T follicular helper cell (primary cell): ENCODE results near the gene GTF2A1.
"Not testable (repeated sequence)": the region's sequence is repeated elsewhere in the genome, so short reads cannot be mapped to it uniquely, and the experiment has no call there.

Experiments
- DNase-seq: peaks from one replicate; pipeline ENCODE4 v3.0.0-alpha.2; 2020; ENCODE audit warnings: low read depth

GTF2A1 gene

GRCh38 chr14:81231540-81231939 lies 10.8 kb upstream of the GTF2A1 start:
- DNase-seq = no peak

- no peak for DNase-seq
Measured at GRCh38 chr14:81224222-81224621, 3.5 kb upstream of the GTF2A1 start.

DNA sequence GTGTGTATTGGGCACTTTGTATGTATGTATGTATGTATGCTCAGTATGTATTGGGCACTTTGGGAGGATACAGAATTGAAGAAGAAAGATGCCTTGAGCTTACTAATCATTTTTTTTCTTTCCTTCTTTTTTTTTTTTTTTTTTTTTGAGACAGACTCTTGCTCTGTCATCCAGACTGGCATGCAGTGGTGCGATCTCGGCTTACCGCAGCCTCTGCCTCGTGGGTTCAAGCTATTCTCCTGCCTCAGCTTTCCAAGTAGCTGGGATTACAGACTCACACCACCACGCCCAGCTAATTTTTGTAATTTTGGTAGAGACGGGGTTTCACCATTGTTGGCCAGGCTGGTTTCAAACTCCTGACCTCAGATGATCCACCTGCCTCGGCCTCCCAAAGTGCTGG lies 3.0 kb upstream of the GTF2A1 start:
- DNase-seq = not testable (repeated sequence)

GRCh38 chr14:81222691-81223090 lies 1.9 kb upstream of the GTF2A1 start:
- no peak for DNase-seq

- no peak for DNase-seq
Measured at GRCh38 chr14:81222126-81222525, 1.4 kb upstream of the GTF2A1 start.

GRCh38 chr14:81221579-81222102 lies 882 bp upstream of the GTF2A1 start:
- no peak for DNase-seq

GRCh38 chr14:81220580-81220829 lies 254 bp downstream of the GTF2A1 start:
- DNase-seq = no peak

DNA sequence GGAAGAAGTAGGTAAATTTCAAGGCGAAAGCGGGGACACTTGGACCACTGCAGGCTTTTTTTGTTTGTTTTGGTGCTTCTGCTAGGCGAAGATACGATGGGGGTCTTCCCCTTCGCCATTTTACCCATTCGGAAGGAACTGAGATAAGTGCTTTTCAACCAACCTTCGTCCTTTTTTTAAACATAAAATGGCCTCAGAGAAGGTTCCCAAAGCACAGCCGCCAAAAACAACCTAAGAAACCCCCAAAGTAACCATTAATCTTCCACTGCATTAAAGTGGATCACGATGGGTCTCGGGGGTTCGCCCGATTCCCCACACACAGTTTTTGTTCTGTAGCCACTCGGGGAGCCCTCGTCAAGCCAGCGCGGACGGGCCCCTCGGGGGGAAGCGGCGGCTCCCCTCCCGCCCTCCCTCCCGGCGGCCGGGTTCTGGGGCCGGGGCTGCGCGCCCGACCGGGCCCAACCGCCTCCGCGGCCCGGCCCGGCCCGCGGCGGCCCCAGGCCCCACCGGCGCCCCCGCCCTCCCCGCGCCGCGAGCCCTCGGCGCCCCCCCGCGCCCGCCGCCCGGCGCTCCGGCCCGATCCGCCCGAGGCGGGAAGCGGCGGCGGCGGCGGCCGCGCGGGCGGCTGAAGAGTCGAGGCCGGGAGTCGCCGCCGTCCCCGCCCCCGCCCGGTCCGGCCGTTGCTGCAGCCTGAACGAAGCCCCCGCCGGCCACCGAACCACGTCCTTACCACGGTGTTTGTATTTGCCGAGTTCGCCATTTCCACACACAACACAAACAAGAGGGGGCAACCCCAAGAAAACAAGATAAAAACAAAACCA lies 790 bp downstream of the GTF2A1 start:
- peak; percentile 23 for DNase-seq

DNA sequence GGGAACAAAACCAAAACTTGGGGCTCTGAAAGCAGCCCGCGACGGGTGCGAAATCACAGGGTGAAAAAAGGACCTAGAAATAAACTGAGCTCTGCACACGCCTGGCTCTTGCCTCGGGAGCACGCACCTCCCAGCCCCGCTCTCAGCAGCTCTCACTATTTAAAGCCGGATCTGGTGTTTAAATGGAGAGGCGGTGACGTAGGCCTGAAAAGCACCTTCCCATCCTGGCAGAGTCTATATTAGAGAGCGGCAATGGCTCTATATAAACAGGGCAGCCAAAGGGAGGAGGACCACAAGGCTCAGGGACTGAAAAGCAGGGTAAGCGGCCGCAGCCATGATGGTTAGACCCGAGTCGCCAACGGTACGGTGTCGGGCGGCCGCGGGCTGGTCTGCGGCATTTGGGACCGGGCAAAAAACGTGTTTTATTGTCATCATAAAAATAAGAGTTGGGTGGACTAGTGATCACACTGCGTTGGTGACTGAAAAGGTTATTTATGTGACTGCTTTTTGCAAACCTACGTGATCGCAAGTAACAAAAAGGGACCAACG lies 1.5 kb downstream of the GTF2A1 start:
- DNase-seq = peak; percentile 87

- DNase-seq = peak; percentile 10
Measured at GRCh38 chr14:81211844-81212243, 8.9 kb downstream of the GTF2A1 start.

- DNase-seq = no peak
Measured at GRCh38 chr14:81209167-81209836, 11.5 kb downstream of the GTF2A1 start.

GRCh38 chr14:81208489-81208888 lies 12.3 kb downstream of the GTF2A1 start:
- DNase-seq = no peak

- no peak for DNase-seq
Measured at GRCh38 chr14:81206115-81206514, 14.6 kb downstream of the GTF2A1 start.

DNA sequence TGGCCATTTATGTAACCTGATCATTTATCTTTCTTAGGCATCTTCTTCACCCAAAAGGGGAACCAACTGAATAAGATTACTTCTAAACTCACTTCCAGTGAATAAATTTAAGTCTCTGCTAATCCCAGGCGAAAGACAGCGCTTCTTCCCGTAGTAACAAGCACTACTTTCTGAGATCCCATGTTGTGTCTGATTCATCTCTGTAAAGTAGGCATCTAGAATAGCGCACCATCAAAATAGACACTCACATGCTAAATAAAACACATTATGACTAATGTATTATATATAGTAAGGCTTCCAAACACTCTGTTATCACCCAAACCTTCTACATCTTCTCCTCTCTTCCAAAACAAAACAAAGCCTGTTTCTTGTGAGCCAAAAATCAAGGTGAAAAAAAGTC lies 15.1 kb downstream of the GTF2A1 start:
- DNase-seq = no peak

DNA sequence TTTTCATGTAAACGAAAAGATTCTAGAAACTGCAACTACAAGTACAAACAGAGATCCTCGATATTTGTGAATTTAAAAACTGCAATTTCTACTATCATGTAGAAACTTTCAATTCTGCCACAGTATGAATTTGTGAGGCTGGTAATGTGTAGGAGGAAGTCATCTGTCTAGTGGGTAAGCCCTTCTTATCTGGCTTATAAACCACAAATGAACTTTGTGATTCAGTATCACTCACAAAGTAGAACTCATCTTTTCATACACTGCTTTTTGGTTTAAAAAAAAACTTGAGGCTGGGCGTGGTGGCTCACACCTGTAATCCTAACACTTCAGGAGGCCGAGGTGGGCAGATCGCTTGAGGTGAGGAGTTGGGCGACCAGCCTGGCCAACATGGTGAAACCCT lies 20.7 kb downstream of the GTF2A1 start:
- no peak for DNase-seq

DNA sequence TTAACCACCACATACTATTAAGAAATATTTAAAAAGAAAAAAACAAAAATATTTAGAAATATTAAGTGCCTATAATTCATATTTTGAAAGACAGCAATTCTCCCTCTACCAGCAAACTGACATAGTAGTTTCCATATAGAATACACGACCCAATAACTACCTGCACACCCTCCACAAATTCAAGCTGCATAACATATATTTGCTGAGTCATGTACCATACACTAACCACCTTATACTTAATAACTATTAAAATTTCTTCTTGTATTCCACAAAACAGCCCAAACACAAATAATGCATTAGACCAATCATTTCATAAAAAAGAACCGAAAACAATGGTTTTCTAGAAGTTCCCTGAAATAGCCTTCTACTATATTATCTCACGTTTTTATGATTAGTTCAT lies 21.7 kb downstream of the GTF2A1 start:
- DNase-seq = no peak

GRCh38 chr14:81198651-81199050 lies 22.1 kb downstream of the GTF2A1 start:
- no peak for DNase-seq

DNA sequence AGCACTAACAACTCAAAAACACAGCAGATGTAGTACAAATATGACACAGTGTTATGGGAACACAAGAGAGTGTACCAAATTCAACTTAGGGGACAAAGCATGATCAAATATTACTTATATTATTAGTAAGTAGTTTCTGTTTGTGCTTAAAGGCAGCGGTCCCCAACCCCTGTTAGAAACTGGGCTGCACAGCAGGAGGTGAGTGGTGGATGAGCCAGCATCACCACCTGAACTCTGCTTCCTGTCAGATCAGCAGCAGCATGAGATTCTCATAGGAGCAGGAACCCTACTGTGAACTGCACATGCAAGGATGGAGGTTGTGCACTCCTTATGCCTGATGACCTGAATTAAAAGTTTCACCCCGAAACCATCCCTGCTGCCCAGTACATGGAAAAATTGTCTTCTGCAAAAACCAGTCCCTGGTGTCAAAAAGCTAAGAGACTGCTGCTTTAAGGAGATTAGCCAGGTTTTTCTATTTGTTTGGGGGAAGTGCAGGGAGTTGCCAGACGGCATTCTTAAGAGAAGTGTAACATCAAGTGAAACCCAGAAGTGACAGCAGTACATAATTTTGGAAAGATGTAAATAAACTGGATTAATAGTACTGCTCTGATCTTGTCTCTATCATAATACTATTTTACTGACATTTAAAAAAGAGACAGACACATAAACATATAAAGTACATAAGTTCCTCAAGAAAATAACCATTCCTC lies 26.7 kb downstream of the GTF2A1 start:
- no peak for DNase-seq

GRCh38 chr14:81192594-81192993 lies 28.2 kb downstream of the GTF2A1 start:
- DNase-seq = no peak

GRCh38 chr14:81187832-81188522 lies 32.8 kb downstream of the GTF2A1 start:
- no peak for DNase-seq

- no peak for DNase-seq
Measured at GRCh38 chr14:81179631-81180030, 41.1 kb downstream of the GTF2A1 start.

DNA sequence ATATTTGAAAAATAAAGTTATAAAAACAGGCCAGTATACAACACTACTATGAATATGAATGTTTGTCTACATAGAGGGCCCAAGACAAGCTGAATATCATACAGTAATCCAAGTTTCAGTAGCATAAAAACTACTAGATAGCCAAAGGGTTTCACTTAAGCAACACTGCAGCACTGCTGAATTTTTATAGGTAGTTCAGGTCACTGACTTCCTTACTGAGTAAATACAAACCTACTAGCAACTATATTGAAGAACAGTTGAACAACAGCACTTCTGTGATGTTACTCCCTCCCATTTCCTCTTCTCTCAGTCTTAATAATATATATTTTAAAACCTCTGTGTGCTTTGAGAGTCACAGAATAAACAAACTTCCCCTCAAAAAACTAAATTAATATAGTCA lies 42.7 kb downstream of the GTF2A1 start:
- no peak for DNase-seq
